GM10266 (cell line): ENCODE results near the gene NPR1.
"Not testable (repeated sequence)": the region's sequence is repeated elsewhere in the genome, so short reads cannot be mapped to it uniquely, and the experiment has no call there.

Experiments used
- DNase-seq: peaks from one replicate; pipeline ENCODE4 v3.0.0; 2012; ENCODE audit errors: extremely low spot score
- TF ChIP-seq, protein P1 (sequence below): IDR thresholded peaks from 2 replicates; pipeline ENCODE4 v1.5.1; 2012; ENCODE audit warnings: mild to moderate bottlenecking, low read depth; ENCODE audit not compliant: control insufficient read depth, insufficient read depth; ENCODE audit errors: missing control alignments

The NPR1 gene

DNA sequence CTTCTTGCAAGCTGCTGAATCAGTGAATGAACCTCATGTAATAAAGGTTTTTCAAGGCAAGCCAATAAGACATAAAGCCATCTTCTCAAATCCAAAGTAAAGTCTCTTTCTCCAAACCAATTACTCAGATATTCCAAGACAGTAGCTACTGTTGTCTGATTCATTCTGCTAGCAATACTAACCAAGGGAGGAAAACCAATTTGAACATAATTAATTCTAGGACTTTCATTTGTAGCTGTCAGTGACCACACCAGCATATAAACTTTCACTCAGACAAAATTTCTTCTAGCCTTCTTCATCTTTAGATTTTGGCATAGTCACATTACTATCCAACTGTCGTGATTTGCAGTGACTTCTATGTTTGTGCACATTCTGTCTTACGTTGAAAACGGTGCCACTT, 38.8 kb downstream of the NPR1 start:
- no peak for DNase-seq
- TF ChIP-seq, protein P1, sequence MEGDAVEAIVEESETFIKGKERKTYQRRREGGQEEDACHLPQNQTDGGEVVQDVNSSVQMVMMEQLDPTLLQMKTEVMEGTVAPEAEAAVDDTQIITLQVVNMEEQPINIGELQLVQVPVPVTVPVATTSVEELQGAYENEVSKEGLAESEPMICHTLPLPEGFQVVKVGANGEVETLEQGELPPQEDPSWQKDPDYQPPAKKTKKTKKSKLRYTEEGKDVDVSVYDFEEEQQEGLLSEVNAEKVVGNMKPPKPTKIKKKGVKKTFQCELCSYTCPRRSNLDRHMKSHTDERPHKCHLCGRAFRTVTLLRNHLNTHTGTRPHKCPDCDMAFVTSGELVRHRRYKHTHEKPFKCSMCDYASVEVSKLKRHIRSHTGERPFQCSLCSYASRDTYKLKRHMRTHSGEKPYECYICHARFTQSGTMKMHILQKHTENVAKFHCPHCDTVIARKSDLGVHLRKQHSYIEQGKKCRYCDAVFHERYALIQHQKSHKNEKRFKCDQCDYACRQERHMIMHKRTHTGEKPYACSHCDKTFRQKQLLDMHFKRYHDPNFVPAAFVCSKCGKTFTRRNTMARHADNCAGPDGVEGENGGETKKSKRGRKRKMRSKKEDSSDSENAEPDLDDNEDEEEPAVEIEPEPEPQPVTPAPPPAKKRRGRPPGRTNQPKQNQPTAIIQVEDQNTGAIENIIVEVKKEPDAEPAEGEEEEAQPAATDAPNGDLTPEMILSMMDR, result no peak

DNA sequence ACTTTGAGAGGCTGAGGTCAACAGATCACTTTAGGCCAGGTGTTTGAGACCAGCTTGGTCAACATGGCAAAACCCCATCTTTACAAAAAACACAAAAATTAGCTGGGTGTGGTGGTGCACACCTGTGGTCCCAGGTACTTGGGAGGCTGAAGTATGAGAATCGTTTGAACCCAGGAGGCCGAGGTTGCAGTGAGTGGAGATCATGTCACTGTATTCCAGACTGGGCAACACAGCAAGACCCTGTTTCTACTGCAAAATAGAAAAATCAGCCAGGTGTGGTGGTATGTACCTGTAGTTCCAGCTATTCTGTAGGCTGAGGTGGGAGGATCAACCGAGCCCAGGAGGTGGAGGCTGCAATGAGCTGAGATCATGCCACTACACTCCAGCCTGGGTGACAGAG, 45.2 kb downstream of the NPR1 start:
- TF ChIP-seq, protein P1, result no peak
- no peak for DNase-seq

DNA sequence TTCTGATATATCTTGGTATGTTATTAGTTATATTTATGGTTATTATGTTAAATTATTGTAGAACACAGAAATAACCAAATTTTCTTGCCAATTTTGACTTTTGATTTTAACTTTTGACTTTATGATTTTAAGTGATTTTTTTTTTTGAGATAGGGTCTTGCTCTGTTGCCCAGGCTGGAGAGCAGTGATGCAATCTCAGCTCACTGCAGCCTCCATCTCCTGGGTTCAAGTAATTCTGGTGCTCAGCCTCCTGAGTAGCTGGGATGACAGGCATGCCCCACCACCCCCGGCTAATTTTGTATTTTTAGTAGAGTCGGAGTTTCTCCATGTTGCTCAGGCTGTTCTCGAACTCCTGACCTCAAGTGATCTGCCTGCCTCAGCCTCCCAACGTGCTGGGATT, 46.1 kb downstream of the NPR1 start:
- not testable (repeated sequence) for DNase-seq

DNA sequence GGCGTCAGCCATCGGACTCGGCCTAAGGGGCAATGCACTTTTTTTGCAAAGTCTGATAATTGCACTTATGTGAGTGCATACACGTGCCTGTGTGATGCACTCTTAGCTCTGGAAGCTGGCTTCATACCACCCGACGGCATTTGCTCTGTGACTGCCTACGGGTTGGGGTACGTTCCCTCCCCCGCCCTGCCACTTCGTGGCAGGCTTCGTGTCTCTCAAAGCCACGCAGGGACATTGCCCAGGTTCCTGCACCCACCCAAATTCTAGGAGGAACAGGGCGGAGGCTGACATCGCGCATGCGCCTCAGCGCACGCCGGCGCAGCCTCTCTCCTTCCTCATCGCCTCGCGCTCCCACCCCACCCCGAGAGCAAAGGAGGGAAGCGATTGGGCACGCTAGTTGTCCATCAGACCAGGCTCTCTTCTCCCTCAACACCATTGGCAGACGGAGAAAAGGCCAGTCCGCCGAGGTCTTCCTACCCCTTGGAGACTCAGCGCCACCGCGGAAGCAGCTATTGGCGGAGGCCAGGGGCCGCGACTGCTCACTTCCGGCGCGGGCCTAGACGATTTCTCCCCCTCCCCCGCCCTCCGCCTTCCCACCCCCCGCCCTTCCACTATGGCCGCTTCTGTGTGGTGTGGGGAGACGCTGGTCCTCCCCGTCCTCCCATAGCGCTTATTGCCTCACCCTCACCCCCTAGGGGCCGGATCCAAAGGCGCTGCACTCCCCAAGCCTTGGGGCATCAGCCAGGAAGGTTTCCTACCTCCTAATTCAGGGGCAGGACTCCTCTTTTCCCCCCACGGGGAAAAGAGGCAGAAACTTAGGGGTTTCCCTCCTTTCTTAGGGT, 49.2 kb downstream of the NPR1 start, which contains the start of gene INTS3:
TSS of gene INTS3 (plus strand) at position 588 of the 842 bp plus-strand sequence. CDS start 585 bp downstream, outside the sequence.
- DNase-seq, result peak; percentile 96
- TF ChIP-seq, protein P1, result no peak

DNA sequence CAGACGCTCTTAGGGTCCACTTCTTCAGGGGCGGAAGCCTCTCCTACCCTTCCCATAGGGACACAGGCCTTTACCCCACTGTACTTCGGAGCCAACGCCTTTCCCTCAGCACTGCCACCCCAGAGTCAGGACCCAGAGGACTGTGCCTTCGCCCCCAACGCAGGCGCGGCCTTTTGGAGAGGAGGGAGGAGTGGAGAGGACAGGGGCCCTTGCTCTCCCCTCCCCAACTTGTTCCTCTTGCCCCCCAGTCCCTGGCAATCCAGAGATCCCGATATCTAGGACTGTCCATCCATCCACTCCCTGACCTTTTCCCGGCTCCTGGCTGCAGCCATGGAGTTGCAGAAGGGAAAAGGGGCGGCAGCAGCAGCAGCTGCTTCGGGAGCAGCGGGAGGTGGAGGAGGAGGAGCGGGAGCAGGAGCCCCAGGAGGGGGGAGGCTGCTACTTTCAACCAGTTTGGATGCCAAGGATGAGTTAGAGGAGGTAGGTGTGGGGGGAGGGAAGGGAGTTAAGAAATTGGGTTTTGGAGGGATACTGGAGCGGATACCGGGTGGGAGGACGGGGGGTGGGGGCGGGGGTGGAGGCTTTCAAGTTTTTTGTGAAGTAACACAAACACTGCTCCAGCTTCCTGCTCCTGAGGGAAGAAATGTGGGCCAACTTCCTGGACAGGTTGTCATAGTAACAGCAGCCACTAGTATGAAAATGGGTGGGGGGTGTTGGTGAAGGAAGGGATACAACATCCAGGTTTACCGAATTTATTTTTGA, 50.0 kb downstream of the NPR1 start:
- no peak for DNase-seq
- TF ChIP-seq, protein P1, result no peak

DNA sequence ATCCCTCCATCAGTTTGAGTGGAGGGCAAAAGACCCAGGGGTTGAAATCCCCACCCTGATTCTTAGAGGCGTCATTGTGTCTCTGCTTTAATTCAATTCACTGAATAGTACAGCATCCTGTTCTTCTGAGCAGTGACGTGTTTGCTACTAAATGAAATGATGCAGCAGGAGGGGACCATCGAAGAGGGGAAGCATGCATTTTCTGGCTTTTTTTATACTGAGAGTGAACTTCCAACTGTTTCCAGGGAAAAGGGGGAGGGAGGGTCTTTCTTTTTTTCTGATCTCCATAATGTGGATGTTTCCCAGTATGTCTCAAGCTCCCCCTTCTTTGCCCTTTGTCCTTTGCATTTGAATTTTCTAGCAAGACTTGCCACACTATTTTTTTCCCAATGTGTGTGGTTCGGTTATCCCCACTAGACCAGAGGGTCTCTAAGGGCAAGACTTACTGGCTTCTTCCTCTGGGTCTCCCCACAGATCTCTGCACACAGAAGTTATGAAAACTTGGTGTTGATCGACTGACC, 52.0 kb downstream of the NPR1 start:
- TF ChIP-seq, protein P1, result no peak
- DNase-seq, result no peak

DNA sequence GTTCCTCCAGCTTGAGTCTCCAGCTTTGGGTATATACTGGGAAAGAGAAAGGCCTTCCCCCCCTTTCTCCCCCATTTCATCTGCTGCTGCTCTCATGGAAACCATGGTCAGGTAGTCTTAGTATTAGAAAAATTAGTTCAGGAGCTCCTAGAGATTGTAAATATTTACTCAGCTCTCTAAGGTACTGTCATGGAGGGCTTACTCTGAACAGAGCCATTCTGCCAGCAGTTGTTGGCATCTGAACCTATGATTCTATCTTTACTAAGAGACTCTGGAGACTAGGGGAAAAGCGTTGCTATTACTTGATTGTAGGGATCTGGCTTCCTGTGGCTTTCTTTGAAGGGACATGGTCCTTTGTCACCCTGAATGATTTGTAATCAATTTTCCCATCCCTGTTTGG, 55.5 kb downstream of the NPR1 start:
- TF ChIP-seq, protein P1, result no peak
- DNase-seq, result no peak
